SKM-1 treated with dmso at 0.1 percent for 144 hours (cell line): ENCODE data around the gene IL16.
A peak's percentile ranks its signal among the peaks of the same experiment; 100 is the strongest.

Experiments used
- DNase-seq: peaks from one replicate; lab custom pipeline; 2025; ENCODE audit not compliant: unreplicated experiment; lab: John Stamatoyannopoulos, UW

IL16 gene

GRCh38 chr15:81289910-81290309, 93.2 kb downstream of the IL16 start:
- DNase-seq: no peak

GRCh38 chr15:81291916-81292522, 95.3 kb downstream of the IL16 start:
- DNase-seq: no peak

DNA sequence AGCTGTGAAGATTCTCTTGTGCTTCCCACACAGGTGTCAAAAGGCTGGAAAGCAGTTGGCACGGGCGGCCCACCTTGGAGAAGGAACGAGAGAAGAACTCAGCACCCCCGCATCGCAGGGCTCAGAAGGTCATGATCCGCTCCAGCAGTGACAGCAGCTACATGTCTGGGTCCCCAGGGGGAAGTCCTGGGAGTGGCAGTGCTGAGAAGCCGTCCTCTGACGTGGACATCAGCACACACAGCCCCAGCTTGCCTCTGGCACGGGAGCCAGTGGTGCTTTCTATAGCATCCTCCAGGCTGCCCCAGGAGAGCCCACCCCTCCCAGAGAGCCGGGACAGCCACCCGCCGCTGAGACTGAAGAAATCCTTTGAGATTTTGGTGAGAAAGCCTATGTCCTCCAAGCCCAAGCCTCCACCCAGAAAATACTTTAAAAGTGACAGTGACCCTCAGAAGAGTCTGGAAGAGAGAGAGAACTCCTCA, 95.9 kb downstream of the IL16 start:
- no peak for DNase-seq

DNA sequence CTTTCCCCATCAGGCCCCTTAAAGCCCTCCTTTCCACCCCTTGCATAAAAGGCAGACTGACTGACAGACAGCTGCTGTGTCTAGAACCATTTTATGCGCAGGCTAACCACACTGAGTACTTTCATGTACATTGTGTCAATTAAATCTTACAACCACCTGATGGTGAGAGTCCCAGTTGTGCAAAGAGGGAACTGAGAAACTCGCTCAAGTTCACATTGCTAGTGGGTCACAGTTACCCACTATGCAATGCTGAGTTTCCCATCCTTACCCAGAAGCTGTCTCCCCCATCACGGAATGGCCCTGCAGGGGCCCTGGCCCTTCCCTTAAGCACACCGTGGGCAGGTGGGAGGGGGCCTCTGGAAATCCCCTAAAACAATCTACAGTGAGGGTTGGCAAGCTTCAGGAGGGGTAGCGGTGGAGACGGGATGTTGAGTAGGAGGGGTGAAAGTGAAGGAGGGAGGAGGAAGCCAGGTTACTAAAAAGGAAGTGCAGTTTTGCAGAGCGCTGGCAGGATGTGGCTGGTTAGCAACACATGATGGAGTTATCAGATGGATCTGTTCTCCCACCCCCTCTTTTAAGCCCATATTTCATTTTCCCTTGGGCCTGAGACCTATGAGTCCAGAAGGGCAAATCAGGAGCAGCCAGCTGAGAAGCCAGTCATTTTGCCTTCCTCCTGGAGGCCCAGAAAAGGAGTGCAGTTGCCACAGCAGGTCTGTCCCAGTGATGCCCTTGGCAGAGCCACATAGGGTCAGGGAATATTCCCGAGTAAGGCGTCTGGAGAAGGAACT, 97.2 kb downstream of the IL16 start:
- peak; percentile 87 for DNase-seq

DNA sequence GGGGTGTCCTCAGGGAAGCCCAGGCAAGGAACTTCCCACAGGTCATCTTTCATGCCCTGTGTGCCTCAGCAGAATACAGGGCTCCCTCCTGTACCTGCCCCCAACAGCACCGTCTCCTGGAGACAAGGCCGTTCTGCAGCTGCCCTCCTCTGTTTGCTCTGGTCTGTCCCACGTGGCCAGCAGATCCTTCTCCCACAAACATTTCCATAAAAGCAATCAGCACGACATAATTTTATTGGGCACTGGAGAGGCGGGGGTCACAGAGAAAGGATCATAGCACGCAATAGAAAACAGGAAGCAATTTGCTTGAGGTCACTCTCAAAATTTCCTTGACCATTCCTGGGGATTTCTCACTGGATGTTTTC, 97.8 kb downstream of the IL16 start:
- DNase-seq: no peak

DNA sequence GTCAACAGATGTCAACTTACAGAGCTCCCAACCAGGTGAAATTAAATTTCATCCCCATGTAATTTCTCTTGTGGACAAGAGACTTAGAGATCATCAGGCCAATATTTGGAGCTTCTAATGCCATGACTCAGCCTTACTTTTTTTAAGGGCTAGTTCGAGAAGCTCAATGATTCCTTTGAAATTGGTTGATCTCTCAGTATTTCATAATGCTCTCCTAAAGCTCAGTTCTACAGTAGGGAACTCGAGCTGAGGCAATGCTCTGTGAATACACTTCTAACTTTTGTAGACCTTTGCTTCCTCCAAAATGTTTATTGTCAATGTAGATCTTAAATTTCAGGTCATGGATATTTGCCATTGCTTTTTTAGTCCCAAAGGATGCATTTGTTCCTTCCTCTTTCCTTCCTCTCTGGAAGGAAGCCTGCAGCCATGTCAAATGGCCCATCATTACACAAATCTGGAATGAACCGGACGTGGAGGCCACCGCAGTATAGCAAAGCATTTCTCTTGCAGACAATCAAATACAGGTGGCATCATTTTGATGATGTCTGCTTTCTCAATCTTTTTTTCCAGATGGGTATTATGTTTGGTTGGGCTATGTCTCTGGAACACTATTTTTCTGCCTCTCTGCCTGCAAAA, 98.9 kb downstream of the IL16 start:
- no peak for DNase-seq

DNA sequence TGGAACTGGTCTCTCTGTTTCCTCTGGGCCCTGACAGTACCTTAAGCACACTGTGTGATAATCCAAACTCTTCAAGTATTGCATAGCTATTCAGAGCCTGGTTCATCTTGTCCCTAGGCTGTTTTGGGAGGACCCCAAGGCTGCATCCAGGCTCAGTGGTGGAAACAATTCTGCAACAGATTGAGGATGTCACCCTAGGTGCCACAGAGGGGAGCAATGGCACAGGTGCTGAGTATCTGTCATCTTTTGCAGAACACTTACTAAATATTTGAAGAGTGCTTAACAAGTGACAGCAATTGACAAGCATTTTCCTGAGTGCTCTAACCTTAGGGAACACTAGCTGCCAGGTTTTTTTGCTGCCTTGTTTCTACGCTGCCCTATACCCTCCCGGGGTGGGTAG, 99.5 kb downstream of the IL16 start:
- no peak for DNase-seq

DNA sequence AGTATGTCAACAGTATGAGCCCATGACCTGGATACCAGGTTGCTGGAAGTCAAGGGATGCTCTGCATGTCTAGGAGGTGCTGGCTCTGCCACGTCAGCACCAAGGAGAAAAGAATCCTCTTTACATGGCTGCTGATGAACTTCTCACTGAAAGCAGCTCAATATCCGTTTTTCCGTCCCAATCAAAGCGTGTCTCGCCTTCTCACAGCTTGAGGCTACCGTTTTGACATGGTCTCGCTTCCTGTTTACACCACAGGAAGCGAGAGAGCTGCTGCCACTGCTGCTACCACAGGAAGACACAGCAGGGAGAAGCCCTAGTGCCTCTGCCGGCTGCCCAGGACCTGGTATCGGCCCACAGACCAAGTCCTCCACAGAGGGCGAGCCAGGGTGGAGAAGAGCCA, 100.0 kb downstream of the IL16 start:
- peak; percentile 89 for DNase-seq

GRCh38 chr15:81297147-81297572, 100.5 kb downstream of the IL16 start:
- no peak for DNase-seq

DNA sequence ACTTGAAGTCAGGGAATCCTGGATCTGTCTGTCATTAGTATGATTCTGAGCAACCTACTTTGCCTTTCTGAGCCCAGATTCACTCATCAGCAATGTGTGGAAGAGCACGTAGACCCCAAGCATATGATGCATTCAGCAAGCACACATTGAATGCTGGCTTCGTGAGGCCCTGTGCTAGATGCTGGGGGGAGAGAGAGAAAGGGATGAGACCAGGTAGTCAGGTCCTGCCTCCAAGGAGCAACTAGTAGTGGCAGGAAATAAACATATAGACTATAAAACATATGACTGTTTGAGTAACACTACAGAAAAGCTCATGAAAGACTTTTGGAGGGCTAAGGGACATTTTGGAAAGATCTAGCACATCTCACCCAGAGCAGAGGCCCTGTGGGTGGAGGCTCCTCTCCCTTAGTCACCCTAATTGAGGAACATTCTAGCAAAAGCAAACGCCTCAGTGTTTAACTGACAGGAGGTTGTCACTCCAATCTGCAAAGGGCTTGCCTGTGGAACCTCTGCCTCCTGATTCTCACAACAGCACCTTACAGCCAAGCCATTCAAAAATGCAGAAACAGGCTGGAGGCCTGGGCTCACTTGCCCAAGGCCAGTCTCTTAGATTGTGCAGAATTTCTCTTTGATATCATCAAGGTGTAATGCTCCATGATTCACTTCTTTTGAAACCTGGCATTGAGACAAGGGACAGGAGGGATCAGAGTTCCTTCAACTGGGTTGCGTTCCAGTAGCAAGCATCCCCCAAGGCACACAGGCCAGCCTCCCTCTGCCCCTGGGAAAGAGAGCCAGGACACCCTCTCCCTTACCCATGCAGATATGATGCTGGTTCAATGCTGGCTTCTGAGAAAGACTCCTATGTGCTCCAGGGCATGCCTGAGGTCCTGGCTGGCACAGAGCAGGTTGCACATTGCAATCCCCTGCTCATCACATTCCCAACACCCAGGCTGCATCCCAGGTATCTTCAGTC, 101.2 kb downstream of the IL16 start:
- DNase-seq: no peak

GRCh38 chr15:81298611-81299010, 101.9 kb downstream of the IL16 start:
- DNase-seq: no peak

- no peak for DNase-seq
Measured at GRCh38 chr15:81299156-81299555, 102.5 kb downstream of the IL16 start.

GRCh38 chr15:81299630-81300273, 103.1 kb downstream of the IL16 start:
- no peak for DNase-seq

DNA sequence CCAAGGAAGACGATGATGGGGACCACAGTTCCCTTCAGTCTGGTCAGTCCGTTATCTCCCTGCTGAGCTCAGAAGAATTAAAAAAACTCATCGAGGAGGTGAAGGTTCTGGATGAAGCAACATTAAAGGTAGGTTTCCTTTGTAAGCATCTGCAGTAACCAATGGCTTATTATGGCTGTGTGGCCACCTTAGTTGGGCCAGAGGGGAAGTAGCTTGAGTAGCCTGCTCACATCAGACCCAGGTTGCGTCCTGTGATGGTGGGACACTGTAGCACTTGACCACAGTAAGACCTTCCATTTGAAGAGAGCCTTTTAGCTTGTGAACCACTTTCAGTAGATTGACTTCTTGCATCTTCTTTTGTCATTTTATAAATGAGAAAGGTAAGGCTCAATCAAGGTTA, 104.7 kb downstream of the IL16 start:
- no peak for DNase-seq

- DNase-seq: peak; percentile 49
Measured at GRCh38 chr15:81301815-81302399, 105.2 kb downstream of the IL16 start.

DNA sequence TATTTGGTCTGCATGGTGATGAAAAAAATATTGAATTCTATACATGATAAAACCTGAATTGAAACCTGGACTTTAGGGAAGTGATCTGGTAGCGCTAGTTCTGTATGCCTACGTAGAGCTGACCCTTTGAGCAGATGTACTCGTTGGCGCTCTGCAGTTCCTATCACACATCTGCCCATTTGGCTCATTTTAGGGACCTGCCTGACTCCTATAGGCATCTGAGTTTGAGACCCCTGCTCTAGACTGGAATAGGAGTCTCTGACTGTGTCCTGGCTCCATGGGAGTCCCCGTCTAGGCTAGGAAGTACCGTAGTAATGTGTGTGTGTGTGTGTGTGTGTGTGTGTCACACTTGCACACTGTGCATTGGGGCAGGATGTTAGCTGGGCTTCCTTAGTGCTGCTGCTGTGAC, 106.0 kb downstream of the IL16 start:
- no peak for DNase-seq

- DNase-seq: peak; percentile 36
Measured at GRCh38 chr15:81303244-81304225, 106.9 kb downstream of the IL16 start.

- peak; percentile 63 for DNase-seq
Measured at GRCh38 chr15:81304226-81304625, 107.5 kb downstream of the IL16 start.

DNA sequence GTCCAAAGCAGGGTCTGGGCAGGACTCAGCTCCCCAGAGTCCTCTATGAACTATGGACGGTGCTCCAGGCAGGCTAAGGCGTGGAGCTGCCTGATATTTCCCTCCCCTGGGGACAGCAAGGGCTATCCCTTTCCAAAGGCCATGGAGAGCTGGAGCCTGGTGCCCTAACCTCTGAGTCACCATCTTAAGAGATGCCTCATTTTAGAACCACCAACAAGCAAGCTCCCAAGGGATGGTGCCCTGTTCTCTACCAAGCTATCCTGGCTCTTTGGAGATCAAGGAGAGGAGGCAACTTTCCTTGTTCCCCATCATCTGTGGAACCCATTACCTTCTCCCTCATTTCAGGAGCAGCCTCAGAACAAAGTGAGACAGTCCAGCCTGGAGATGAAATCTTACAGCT, 111.6 kb downstream of the IL16 start:
- DNase-seq: no peak
